Fibroblast of pulmonary artery (primary cell): ENCODE measurements around the gene NHLRC4.

ENCODE experiments used
- DNase-seq: peaks from one replicate; pipeline ENCODE4 v3.0.0-alpha.2; 2010; ENCODE audit warnings: low read depth
- H3K4me3 ChIP-seq: replicated peaks from 2 replicates; pipeline ENCODE4 v1.5.1; 2011; ENCODE audit warnings: low read depth, mild to moderate bottlenecking, control low read depth, low read length, moderate library complexity
- TF ChIP-seq, protein P1 (sequence below): IDR thresholded peaks from 2 replicates; pipeline ENCODE4 v1.5.1; 2011; ENCODE audit warnings: mild to moderate bottlenecking, control low read depth, low read length, inconsistent platforms; ENCODE audit errors: missing control alignments

The NHLRC4 gene

DNA sequence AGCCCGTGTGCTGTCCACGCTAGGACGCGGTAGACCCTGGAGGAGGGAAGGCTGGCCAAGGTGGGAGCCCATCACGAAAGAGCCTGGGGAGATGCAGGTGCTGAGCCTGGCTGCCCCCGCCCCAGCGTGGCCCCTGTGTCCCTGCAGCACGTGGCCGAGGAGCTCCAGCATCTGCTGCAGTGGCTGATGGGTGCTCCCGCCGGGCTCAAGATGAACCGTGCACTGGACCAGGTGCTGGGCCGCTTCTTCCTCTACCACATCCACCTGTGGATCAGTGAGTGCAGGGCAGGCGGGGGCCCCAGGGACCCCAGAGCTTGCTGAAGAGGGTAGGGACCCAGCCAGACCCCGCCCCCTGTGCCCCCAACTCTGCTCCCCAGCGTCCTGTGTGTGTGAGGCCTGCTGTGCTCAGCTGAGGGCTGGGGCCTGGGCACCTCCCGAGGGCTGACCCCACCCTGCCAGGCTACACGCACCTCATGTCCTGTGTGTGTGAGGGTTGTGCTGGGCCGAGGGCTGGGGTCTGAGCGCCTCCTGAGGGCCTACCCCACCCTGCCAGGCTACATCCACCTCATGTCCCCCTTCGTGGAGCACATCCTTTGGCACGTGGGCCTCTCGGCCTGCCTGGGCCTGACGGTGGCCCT is 11.5 kb downstream of the NHLRC4 start:
- no peak for DNase-seq
- H3K4me3 ChIP-seq, result no peak overlapping the region
- TF ChIP-seq, protein P1, sequence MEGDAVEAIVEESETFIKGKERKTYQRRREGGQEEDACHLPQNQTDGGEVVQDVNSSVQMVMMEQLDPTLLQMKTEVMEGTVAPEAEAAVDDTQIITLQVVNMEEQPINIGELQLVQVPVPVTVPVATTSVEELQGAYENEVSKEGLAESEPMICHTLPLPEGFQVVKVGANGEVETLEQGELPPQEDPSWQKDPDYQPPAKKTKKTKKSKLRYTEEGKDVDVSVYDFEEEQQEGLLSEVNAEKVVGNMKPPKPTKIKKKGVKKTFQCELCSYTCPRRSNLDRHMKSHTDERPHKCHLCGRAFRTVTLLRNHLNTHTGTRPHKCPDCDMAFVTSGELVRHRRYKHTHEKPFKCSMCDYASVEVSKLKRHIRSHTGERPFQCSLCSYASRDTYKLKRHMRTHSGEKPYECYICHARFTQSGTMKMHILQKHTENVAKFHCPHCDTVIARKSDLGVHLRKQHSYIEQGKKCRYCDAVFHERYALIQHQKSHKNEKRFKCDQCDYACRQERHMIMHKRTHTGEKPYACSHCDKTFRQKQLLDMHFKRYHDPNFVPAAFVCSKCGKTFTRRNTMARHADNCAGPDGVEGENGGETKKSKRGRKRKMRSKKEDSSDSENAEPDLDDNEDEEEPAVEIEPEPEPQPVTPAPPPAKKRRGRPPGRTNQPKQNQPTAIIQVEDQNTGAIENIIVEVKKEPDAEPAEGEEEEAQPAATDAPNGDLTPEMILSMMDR, result no peak

DNA sequence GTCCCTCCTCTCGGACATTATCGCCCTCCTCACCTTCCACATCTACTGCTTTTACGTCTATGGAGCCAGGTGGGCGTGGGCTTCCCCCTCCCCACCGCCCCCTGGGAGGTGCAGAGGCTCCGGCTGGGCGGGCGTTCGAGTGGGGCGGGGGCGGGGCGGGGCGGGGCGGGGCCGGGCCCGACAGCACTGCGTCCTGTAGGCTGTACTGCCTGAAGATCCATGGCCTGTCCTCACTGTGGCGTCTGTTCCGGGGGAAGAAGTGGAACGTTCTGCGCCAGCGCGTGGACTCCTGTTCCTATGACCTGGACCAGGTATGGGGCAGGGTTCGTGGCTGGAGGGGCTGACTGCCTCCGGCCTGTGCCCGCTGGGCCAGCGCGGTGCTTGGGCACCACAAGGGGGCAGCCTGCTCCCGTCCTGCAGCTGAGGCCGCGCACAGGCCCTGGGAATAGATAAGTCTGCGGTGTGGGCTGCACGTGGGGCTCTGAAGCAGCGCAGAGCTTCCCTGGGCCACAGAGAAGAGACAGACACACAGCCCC is 12.1 kb downstream of the NHLRC4 start:
- TF ChIP-seq, protein P1, result peak; percentile 76
- peak; percentile 80 for DNase-seq
- no peak overlapping the region for H3K4me3 ChIP-seq

DNA sequence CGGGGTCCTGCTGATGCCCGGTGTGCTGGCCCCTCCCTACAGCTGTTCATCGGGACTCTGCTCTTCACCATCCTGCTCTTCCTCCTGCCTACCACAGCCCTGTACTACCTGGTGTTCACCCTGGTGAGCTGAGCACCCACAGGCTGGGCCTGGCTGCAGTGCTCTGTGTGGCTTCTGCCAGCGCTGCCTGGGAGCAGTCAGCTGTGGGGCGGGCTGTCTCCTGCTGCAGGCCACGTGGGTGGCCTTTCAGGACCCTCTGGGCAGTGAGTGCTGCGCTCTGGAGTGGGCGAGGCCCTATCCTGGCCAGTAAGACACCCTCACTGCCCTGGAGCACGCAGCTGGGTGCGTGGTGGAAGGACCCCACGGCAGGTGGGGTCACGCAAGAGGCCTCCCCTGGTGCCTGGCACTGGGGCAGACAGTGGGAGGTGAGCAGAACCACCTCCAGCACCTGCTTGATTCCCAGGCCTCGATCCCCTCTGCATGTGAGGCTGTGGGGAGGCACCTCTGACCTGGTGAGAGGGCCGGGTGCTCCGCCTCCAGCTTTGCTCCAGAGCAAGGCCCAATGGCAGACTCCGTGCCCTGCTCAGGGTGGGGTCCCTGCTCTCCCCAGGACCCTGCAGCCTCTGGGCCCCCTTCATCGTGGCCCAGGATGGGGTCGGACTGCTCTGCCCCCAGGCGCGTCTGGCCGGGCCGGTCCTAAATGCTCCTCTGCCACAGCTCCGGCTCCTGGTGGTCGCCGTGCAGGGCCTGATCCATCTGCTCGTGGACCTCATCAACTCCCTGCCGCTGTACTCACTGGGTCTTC is 13.5 kb downstream of the NHLRC4 start:
- TF ChIP-seq, protein P1, result no peak
- no peak overlapping the region for H3K4me3 ChIP-seq
- no peak for DNase-seq

DNA sequence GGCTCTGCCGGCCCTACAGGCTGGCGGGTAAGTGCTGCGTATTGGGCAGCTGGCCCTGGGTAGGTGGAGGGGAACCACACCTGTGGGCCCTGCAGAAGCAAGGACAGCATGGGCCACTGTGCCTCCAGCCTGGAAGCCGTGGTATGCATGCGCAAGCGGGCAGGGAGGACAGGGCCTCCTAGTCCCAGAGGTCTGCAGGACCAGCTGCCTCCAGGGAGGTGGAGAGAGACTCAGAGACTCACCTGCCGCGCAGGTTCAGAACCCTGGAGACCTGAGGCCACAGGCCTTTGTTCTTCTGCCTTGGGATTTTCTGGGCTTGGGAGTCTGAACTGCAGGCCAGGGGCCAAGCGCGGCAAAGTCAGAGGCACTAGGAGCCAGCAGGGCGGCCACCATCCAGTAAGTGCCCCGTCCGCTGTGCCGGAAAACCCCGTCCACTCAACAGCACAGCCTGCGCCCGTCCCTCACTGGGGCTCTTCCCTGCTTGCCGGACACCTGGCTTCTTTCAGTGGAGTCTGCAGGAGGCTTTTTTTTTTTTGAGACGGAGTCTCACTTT is 14.2 kb downstream of the NHLRC4 start:
- no peak for DNase-seq
- H3K4me3 ChIP-seq, result no peak overlapping the region
- TF ChIP-seq, protein P1, result no peak

DNA sequence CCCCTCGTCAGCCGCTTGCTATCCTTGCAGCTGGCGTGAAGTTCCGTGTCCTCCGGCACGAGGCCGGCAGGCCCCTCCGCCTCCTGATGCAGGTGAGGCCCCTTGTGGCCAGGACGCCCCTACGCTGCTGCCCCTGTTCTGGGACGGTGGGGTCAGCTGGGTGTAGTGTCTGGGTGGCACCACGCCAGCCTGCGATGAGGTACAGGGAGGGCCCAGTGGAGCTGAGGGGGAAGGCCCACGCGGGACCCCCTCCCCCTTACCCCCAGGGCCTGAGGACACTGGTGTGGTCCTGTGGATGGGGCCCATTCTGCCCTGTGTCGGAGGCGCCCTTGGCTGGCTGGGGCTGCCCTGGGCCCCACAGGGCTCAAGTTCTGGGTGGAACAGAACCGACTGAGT is 15.4 kb downstream of the NHLRC4 start:
- H3K4me3 ChIP-seq, result no peak overlapping the region
- TF ChIP-seq, protein P1, result no peak
- no peak for DNase-seq

DNA sequence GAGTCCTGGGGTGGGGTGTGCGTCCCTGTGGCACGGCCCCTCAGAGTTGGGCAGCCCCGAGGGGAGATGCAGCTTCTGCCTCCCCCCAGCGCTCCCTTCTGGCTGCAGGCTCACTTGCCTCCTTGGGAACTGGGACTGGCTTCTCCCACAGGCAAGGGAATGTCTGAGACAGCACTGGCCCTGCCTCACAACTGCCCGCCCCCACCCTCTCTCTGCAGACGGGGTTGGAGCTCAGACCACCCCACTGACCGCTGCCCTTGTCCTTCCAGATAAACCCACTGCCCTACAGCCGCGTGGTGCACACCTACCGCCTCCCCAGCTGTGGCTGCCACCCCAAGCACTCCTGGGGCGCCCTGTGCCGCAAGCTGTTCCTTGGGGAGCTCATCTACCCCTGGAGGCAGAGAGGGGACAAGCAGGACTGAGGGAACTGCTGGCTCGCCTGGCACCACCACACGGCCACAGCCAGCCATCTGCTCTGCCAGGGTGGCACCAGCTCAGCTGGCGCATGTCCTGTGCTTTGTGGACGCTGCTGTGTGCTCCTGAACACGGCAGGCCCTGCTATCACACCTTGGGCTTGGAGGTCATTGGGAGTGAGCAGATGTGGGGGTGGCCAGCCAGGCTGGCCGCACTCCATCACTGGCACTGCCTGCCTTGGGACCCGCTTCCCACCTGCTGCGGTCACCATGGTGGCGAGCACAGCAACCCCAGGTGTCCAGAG is 16.0 kb downstream of the NHLRC4 start:
- TF ChIP-seq, protein P1, result no peak
- DNase-seq, result no peak
- H3K4me3 ChIP-seq, result no peak overlapping the region
